Motor neuron (in vitro differentiated cells): Measurements from ENCODE around the gene NAV3. TPM values are rescaled to one million over a fixed set of nuclear protein-coding genes. Genes with fewer than 3 reads are reported as not detected.
A peak's percentile ranks its signal among the peaks of the same experiment; 100 is the strongest.

Source experiments
- ATAC-seq, 8 experiments: fragments of 200-7000 bp; cut with Tn5 transposase; replicated peaks in 6 of 8; 2 replicates each; pipeline ENCODE4 v1.8.0; 2021; ENCODE audit warnings: mild to moderate bottlenecking in 8 of 8, moderate library complexity in 8 of 8
- H3K27ac ChIP-seq, 2 donors: fragments of 250-450 bp; sonication (Bioruptor Pico); 2 replicates each; pipeline ENCODE4 v1.9.0; 2021; ENCODE audit warnings: antibody characterized with exemption in 2 of 2, mild to moderate bottlenecking in 2 of 2, moderate library complexity in 1 of 2
- H3K4me1 ChIP-seq, 2 donors: fragments of 250-450 bp; sonication (Bioruptor Pico); replicated peaks in 1 of 2; 2 replicates each; pipeline ENCODE4 v1.6.1; 2021; ENCODE audit warnings: antibody characterized with exemption in 2 of 2, mild to moderate bottlenecking in 2 of 2, moderate library complexity in 1 of 2
- H3K4me3 ChIP-seq, 5 donors: fragments of 250-450 bp; sonication (Bioruptor Pico); 2 replicates each; pipeline ENCODE4 v1.9.0; 2021; ENCODE audit warnings: antibody characterized with exemption in 5 of 5, mild to moderate bottlenecking in 5 of 5, moderate library complexity in 4 of 5
- WGBS, 10 experiments: fragments of 450-650 bp; shearing (Covaris generic); methylation state at CpG; one replicate each; pipeline ENCODE4 v1.0.0; 2022; 5-methylcytosine and 5-hydroxymethylcytosine counted together
- in situ Hi-C, 9 experiments: fragments of 400-800 bp; cut with MboI; loops; one replicate each; pipeline ENCODE4 v1.15.0; 2021; ENCODE audit warnings: low sequenced_read_pairs in 9 of 9, low pct_unique_long_range_greater_than_20kb in 2 of 9; ENCODE audit not compliant: unreplicated experiment in 9 of 9
- total RNA-seq, 8 experiments: library from RNA; unstranded; fragments of 300-600 nt; gene quantifications; 2 replicates each; pipeline versions ENCODE4 v1.2.3 to v1.2.4, GENCODE V29; 2022

NAV3 gene
- total RNA-seq, 8 experiments from 2014 or later: 2.4 to 92.5 (median 48.4) TPM

- Histone ChIP-seq H3K4me1 (peaks cover 0 to 6% of the 10 kb centered on the region in 2 donors), H3K27ac (no peak overlapping the region), H3K4me3 (no peak overlapping the region)
- no peak for ATAC-seq
- 0 to 85% (median 50%) methylated on average over 2 of the region's 2 CpGs for WGBS, 10 experiments
- in situ Hi-C loops: no loop called here
Observed at GRCh38 chr12:77817276-77817675, 13.4 kb upstream of the NAV3 start.

- peaks cover 0 to 6% of the 10 kb centered on the region in 2 donors for H3K4me1 ChIP-seq
- no peak overlapping the region for H3K4me3 ChIP-seq
- H3K27ac ChIP-seq: no peak overlapping the region
- in situ Hi-C loops: no loop called here
- WGBS, 10 experiments: 67 to 100% (median 91%) methylated on average over 1 to 4 of the region's 4 CpGs
- ATAC-seq: no peak
Observed at GRCh38 chr12:77818351-77818750, 12.3 kb upstream of the NAV3 start.

GRCh38 chr12:77821699-77822203 is 8.9 kb upstream of the NAV3 start:
- in situ Hi-C loops: no loop called here
- Histone ChIP-seq H3K27ac (no peak overlapping the region), H3K4me1 (peaks cover 0 to 6% of the 10 kb centered on the region in 2 donors), H3K4me3 (no peak overlapping the region)
- no peak for ATAC-seq
- 0 to 100% (median 75%) methylated on average over 1 to 2 of the region's 2 CpGs for WGBS, 10 experiments

GRCh38 chr12:77833329-77833728 is 2.6 kb downstream of the NAV3 start:
- Histone ChIP-seq H3K27ac (no peak overlapping the region), H3K4me3 (no peak overlapping the region), H3K4me1 (peaks cover 5 to 16% of the 10 kb centered on the region in 2 donors)
- no peak for ATAC-seq
- 43 to 100% (median 86%) methylated on average over 1 to 8 of the region's 9 CpGs for WGBS, 10 experiments
- in situ Hi-C loops: no loop called here

- H3K4me3 ChIP-seq: no peak overlapping the region
- peaks cover 5 to 16% of the 10 kb centered on the region in 2 donors for H3K4me1 ChIP-seq
- ATAC-seq: no peak
- WGBS, 10 experiments: 54 to 95% (median 79%) methylated on average over 1 to 2 of the region's 2 CpGs
- in situ Hi-C loops: no loop called here
- H3K27ac ChIP-seq: no peak overlapping the region
Observed at GRCh38 chr12:77834618-77835017, 3.9 kb downstream of the NAV3 start.

GRCh38 chr12:77835969-77836368 is 5.3 kb downstream of the NAV3 start:
- ATAC-seq: no peak
- in situ Hi-C loops: no loop called here
- Histone ChIP-seq H3K27ac (no peak overlapping the region), H3K4me1 (peaks cover 2 to 5% of the 10 kb centered on the region in 2 donors), H3K4me3 (no peak overlapping the region)

- Histone ChIP-seq H3K4me3 (no peak overlapping the region), H3K4me1 (peaks cover 0 to 5% of the 10 kb centered on the region in 2 donors), H3K27ac (no peak overlapping the region)
- in situ Hi-C loops: no loop called here
- 18 to 89% (median 70%) methylated on average over 1 to 3 of the region's 3 CpGs for WGBS, 10 experiments
- no peak for ATAC-seq
Observed at GRCh38 chr12:77837876-77838291, 7.2 kb downstream of the NAV3 start.

- Histone ChIP-seq H3K27ac (no peak overlapping the region), H3K4me3 (no peak overlapping the region), H3K4me1 (peaks cover 0 to 5% of the 10 kb centered on the region in 2 donors)
- in situ Hi-C loops: no loop called here
- ATAC-seq: no peak
Observed at GRCh38 chr12:77841521-77841920, 10.8 kb downstream of the NAV3 start.

- in situ Hi-C loops: no loop called here
- 76 to 100% (median 88%) methylated on average over 1 to 5 of the region's 5 CpGs for WGBS, 10 experiments
- Histone ChIP-seq H3K27ac (no peak overlapping the region), H3K4me1 (peaks cover 6 to 8% of the 10 kb centered on the region in 2 donors), H3K4me3 (no peak overlapping the region)
- no peak for ATAC-seq
Observed at GRCh38 chr12:77842430-77842829, 11.7 kb downstream of the NAV3 start.

- ATAC-seq: peak in 2 of 8 experiments; percentile 16 to 48
Observed at GRCh38 chr12:77845831-77846230, 15.1 kb downstream of the NAV3 start.

GRCh38 chr12:77847060-77847541 is 16.4 kb downstream of the NAV3 start:
- peak in 3 of 8 experiments; percentile 50 to 74 (median 62) for ATAC-seq
- in situ Hi-C loops: no loop called here
- Histone ChIP-seq H3K4me1 (peaks cover 9 to 15% of the 10 kb centered on the region in 2 donors), H3K27ac (no peak overlapping the region), H3K4me3 (no peak overlapping the region)
- 0 to 83% (median 70%) methylated on average over 1 to 2 of the region's 2 CpGs; no CpG with 5 or more reads in 1 of the 10 experiments for WGBS, 10 experiments

More at GRCh38 chr12:77845831-77846230, 15.1 kb downstream of the NAV3 start:
- Histone ChIP-seq H3K4me3 (no peak overlapping the region), H3K27ac (no peak overlapping the region), H3K4me1 (peaks cover 9 to 15% of the 10 kb centered on the region in 2 donors)
- 0 to 100% (median 92%) methylated on average over 1 to 3 of the region's 4 CpGs; no CpG with 5 or more reads in 3 of the 10 experiments for WGBS, 10 experiments
- in situ Hi-C loops: no loop called here

- Histone ChIP-seq H3K4me1 (peaks cover 9 to 15% of the 10 kb centered on the region in 2 donors), H3K27ac (no peak overlapping the region), H3K4me3 (no peak overlapping the region)
- peak in 5 of 8 experiments; percentile 33 to 76 (median 67) for ATAC-seq
- 14 to 83% (median 64%) methylated on average over 1 to 3 of the region's 3 CpGs; no CpG with 5 or more reads in 2 of the 10 experiments for WGBS, 10 experiments
- in situ Hi-C loops: no loop called here
Observed at GRCh38 chr12:77847680-77848431, 17.2 kb downstream of the NAV3 start.

- in situ Hi-C loops: no loop called here
- peak in 4 of 8 experiments; percentile 15 to 64 (median 58) for ATAC-seq
- H3K4me3 ChIP-seq: no peak overlapping the region
- WGBS, 10 experiments: 40 to 100% (median 70%) methylated on average over 1 to 2 of the region's 2 CpGs; no CpG with 5 or more reads in 1 of the 10 experiments
- peaks cover 9 to 15% of the 10 kb centered on the region in 2 donors for H3K4me1 ChIP-seq
- H3K27ac ChIP-seq: no peak overlapping the region
Observed at GRCh38 chr12:77850129-77850528, 19.4 kb downstream of the NAV3 start.
